Parathyroid adenoma (tissue), 2 donors: ENCODE results near the gene SH3PXD2B.
"Not testable (repeated sequence)": the region's sequence is repeated elsewhere in the genome, so short reads cannot be mapped to it uniquely, and the experiment has no call there.

Source experiments
- H2AFZ ChIP-seq: fragments of 300-600 bp; sonication (generic); one replicate; pipeline ENCODE4 v1.7.0; 2017; ENCODE audit warnings: antibody characterized with exemption, mild to moderate bottlenecking
- H3K27ac ChIP-seq: fragments of 300-600 bp; sonication (generic); one replicate; pipeline ENCODE4 v1.7.0; 2017
- H3K27me3 ChIP-seq: fragments of 300-600 bp; sonication (generic); one replicate; pipeline ENCODE4 v1.7.0; 2017; ENCODE audit warnings: low read length; ENCODE audit not compliant: control insufficient read depth, insufficient read depth
- H3K36me3 ChIP-seq: fragments of 300-600 bp; sonication (generic); one replicate; pipeline ENCODE4 v1.7.0; 2017; ENCODE audit warnings: low read length; ENCODE audit not compliant: control insufficient read depth, insufficient read depth
- H3K4me1 ChIP-seq: fragments of 300-600 bp; sonication (generic); one replicate; pipeline ENCODE4 v1.7.0; 2017; ENCODE audit warnings: control low read depth
- H3K4me2 ChIP-seq: fragments of 300-600 bp; sonication (generic); one replicate; pipeline ENCODE4 v1.7.0; 2017; ENCODE audit warnings: low read length
- H3K4me3 ChIP-seq: fragments of 300-600 bp; sonication (generic); one replicate; pipeline ENCODE4 v1.7.0; 2017; ENCODE audit warnings: low read depth, low read length
- H3K79me2 ChIP-seq: fragments of 300-600 bp; sonication (generic); one replicate; pipeline ENCODE4 v1.7.0; 2017; ENCODE audit warnings: control low read depth
- H3K9ac ChIP-seq: fragments of 300-600 bp; sonication (generic); one replicate; pipeline ENCODE4 v1.7.0; 2017; ENCODE audit warnings: mild to moderate bottlenecking
- H3K9me3 ChIP-seq: fragments of 300-600 bp; sonication (generic); one replicate; pipeline ENCODE4 v1.7.0; 2017; ENCODE audit warnings: low read length; ENCODE audit not compliant: control insufficient read depth
- TF ChIP-seq, protein P1 (sequence below): fragments of 300-600 bp; sonication (generic); IDR thresholded peaks from one replicate; pipeline ENCODE4 v1.7.0; 2017; ENCODE audit warnings: antibody characterized with exemption, mild to moderate bottlenecking
- donor health status: primary hyperparathyroidism.

SH3PXD2B gene

DNA sequence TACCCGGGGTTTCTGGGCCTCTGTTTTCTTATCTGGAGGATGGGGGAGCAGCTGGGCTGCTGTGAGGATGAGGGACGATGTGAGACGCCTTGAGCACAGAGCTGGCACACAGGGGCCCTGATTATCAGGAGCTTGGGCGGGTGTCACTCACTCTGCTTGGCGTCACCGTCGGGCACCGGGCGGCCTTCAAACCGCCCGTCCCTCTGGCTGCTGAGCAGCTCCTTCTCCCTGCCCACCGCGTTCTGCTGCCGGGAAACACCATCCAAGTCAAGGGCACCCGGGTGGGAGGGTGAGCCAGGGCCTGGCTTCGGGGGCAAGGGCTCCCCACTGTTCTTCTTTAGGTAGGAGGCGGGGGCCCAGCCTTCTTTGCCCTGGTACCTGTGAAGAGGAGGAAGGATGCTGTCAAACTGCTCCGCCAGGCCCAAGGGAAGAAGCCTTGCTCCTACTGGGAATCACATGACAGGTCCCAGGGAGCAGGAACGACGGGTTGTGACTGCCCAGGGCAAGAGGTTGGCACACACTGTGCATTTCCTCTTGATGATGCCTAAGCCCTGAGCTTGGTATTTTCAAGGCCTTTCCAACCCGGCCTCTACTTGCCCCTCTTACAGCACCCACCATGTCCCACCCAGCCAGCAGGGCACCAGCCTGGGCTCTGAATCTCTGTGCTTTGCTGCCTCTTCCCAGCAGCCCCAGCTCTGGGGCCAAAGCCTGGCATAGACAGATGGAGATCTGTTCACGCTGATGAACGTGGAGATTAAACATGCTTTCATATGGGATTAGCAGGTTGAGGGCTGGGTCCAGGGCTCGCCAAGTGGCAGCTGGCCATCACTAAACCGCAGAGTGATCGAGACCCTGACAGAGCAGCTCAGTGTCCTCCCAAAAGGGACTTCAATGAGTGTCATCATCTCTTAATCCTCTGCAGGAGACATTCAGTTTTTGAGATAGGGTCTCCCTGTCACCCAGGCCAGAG lies 103.8 kb downstream of the SH3PXD2B start:
- Histone ChIP-seq H3K9ac (no peak overlapping the region), H3K4me2 (no peak overlapping the region), H3K4me3 (no peak overlapping the region), H3K9me3 (no peaks in the 10 kb centered on the region), H2AFZ (no peak overlapping the region), H3K79me2 (no peaks in the 10 kb centered on the region), H3K27ac (no peak overlapping the region), H3K36me3 (no peaks in the 10 kb centered on the region), H3K27me3 (no peaks in the 10 kb centered on the region), H3K4me1 (no peaks in the 10 kb centered on the region)
- TF ChIP-seq, protein P1, sequence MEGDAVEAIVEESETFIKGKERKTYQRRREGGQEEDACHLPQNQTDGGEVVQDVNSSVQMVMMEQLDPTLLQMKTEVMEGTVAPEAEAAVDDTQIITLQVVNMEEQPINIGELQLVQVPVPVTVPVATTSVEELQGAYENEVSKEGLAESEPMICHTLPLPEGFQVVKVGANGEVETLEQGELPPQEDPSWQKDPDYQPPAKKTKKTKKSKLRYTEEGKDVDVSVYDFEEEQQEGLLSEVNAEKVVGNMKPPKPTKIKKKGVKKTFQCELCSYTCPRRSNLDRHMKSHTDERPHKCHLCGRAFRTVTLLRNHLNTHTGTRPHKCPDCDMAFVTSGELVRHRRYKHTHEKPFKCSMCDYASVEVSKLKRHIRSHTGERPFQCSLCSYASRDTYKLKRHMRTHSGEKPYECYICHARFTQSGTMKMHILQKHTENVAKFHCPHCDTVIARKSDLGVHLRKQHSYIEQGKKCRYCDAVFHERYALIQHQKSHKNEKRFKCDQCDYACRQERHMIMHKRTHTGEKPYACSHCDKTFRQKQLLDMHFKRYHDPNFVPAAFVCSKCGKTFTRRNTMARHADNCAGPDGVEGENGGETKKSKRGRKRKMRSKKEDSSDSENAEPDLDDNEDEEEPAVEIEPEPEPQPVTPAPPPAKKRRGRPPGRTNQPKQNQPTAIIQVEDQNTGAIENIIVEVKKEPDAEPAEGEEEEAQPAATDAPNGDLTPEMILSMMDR, result no peak

DNA sequence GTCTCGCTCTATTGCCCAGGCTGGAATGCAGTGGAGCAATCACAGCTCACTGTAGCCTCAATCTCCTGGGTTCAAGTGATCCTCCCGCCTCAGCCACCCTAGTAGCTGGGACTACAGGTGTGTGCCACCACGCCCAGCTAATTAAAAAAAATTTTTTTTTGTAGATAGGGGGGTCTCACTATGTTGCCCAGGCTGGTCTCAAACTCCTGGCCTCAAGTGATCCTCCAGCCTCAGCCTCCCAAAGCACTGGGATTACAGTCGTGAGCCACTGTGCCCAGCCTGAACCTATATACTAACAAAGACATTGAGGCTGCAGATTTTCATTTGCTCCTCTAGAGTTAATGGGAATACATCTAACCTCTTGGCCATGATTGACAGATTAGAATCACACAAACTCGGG lies 105.6 kb downstream of the SH3PXD2B start:
- not testable (repeated sequence) for H3K4me3 ChIP-seq

DNA sequence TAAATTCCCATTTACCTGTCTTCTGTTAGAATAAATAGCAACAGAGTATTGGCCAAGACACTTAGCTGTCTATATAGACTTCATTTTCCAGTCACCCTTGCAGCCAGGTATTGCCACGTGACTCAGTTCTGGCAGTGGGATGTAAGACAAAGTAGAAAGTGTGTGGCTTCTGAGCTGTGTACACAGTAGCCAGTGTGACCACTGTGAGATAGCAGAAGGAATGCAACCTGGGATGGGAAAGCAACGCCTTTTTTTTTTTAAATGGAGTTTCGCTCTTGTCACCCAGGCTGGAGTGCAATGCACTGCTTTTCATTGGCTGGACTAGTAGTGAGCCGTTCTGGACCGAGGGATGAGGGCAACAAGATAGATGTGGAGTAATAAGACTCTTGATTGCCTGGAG lies 106.2 kb downstream of the SH3PXD2B start:
- Histone ChIP-seq H3K27me3 (no peaks in the 10 kb centered on the region), H2AFZ (no peak overlapping the region), H3K4me3 (no peak overlapping the region), H3K4me2 (no peak overlapping the region), H3K36me3 (no peaks in the 10 kb centered on the region), H3K9ac (no peak overlapping the region), H3K27ac (no peak overlapping the region), H3K9me3 (no peaks in the 10 kb centered on the region), H3K4me1 (no peaks in the 10 kb centered on the region), H3K79me2 (no peaks in the 10 kb centered on the region)
- TF ChIP-seq, protein P1, result no peak

More for the DNA sequence above, 105.6 kb downstream of the SH3PXD2B start:
- H3K4me2 ChIP-seq, H3K36me3 ChIP-seq, H3K27ac ChIP-seq, H3K4me1 ChIP-seq, H3K27me3 ChIP-seq, H2AFZ ChIP-seq, H3K79me2 ChIP-seq, H3K9ac ChIP-seq, H3K9me3 ChIP-seq: not testable (repeated sequence)

DNA sequence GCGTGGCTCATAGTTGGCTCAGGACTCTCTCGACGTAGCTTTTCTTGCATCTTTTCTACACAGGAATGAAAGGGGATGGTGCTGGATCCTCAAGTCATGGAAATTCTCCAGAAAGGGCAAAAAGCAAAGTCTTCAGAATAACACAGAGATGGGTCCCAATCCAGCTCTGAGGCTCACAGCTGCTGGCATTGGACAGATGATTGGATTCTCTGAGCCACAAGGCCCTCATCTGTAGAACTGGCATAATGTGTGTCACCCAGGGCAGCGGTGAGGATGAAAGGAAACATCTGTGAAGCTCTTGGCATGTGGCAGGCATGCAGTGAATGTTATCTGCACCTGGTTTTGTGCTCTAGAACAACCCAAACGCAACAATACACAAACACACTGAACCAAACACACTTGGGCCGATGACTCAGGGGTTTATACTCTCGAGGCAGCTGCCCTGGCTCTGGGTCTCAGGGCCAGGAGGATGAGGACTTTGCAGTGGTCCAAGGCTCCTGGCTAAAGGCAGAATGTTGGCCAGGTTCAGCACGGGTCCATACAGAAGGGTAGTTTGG lies 106.8 kb downstream of the SH3PXD2B start:
- Histone ChIP-seq H3K27ac (no peak overlapping the region), H3K9ac (no peak overlapping the region), H3K4me3 (no peak overlapping the region), H2AFZ (no peak overlapping the region), H3K4me2 (no peak overlapping the region), H3K27me3 (no peaks in the 10 kb centered on the region), H3K9me3 (no peaks in the 10 kb centered on the region), H3K36me3 (no peaks in the 10 kb centered on the region), H3K79me2 (no peaks in the 10 kb centered on the region), H3K4me1 (no peaks in the 10 kb centered on the region)
- TF ChIP-seq, protein P1, result no peak

DNA sequence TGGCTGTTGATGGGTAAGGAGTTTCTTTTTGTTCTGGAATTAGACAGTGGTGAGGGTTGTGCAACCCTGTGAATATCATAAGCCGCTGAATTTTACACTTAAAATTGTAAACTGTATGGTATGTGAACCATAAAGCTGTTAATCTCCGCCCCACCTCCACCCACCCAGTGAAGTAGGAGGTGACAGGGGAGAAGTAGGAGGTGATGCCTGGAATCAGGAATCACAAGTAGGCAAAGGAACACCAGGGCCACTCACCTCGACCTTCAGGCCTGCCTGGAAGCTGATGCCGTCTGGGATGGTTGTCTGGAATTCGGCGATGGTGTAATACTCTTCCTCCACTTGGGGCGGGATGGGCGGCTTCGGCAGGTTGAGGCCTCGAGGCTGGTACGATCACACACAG lies 108.4 kb downstream of the SH3PXD2B start:
- Histone ChIP-seq H3K27ac (no peak overlapping the region), H3K36me3 (no peaks in the 10 kb centered on the region), H3K4me2 (no peak overlapping the region), H3K4me1 (no peaks in the 10 kb centered on the region), H2AFZ (no peak overlapping the region), H3K9ac (no peak overlapping the region), H3K27me3 (no peaks in the 10 kb centered on the region), H3K9me3 (no peaks in the 10 kb centered on the region), H3K79me2 (no peaks in the 10 kb centered on the region), H3K4me3 (no peak overlapping the region)
- TF ChIP-seq, protein P1, result no peak
